Hematopoietic multipotent progenitor cell treated with erythropoietin and hydrocortisone succinate and interleukin-3 and kit ligand, for 17 days (in vitro differentiated cells): ENCODE data around the gene TUT4.

Source experiments
- DNase-seq: peaks from one replicate; pipeline ENCODE4 v3.0.0-alpha.2; 2015; ENCODE audit warnings: low spot score

The TUT4 gene

GRCh38 chr1:52460694-52461093 lies 92.2 kb downstream of the TUT4 start:
- no peak for DNase-seq

- DNase-seq, result no peak
These were observed 97.2 kb downstream of the TUT4 start for GRCh38 chr1:52455686-52456085.

- DNase-seq, result no peak
These were observed 98.1 kb downstream of the TUT4 start for GRCh38 chr1:52454779-52455178.

GRCh38 chr1:52454127-52454526 lies 98.8 kb downstream of the TUT4 start:
- DNase-seq, result no peak

- DNase-seq, result no peak
These were observed 108.4 kb downstream of the TUT4 start for GRCh38 chr1:52444463-52444862.

- no peak for DNase-seq
These were observed 112.9 kb downstream of the TUT4 start for GRCh38 chr1:52439976-52440375.

- no peak for DNase-seq
These were observed 116.1 kb downstream of the TUT4 start for GRCh38 chr1:52436817-52437216.

GRCh38 chr1:52435650-52436049 lies 117.2 kb downstream of the TUT4 start:
- no peak for DNase-seq

GRCh38 chr1:52435211-52435610 lies 117.7 kb downstream of the TUT4 start:
- DNase-seq, result no peak

- DNase-seq, result no peak
These were observed 120.1 kb downstream of the TUT4 start for GRCh38 chr1:52432807-52433206.

GRCh38 chr1:52427152-52427551 lies 125.7 kb downstream of the TUT4 start:
- no peak for DNase-seq

- DNase-seq, result no peak
These were observed 126.5 kb downstream of the TUT4 start for GRCh38 chr1:52426371-52426770.

GRCh38 chr1:52424813-52425212 lies 128.1 kb downstream of the TUT4 start:
- DNase-seq, result no peak

- DNase-seq, result no peak
These were observed 128.7 kb downstream of the TUT4 start for GRCh38 chr1:52424231-52424636.

GRCh38 chr1:52423771-52424170 lies 129.1 kb downstream of the TUT4 start:
- DNase-seq, result no peak

GRCh38 chr1:52423055-52423454 lies 129.8 kb downstream of the TUT4 start:
- DNase-seq, result no peak

- no peak for DNase-seq
These were observed 132.2 kb downstream of the TUT4 start for GRCh38 chr1:52420713-52421112.

- no peak for DNase-seq
These were observed 136.1 kb downstream of the TUT4 start for GRCh38 chr1:52416811-52417210.

- no peak for DNase-seq
These were observed 137.9 kb downstream of the TUT4 start for GRCh38 chr1:52414942-52415341.

- DNase-seq, result no peak
These were observed 139.4 kb downstream of the TUT4 start for GRCh38 chr1:52413410-52413989.

GRCh38 chr1:52404975-52405338 lies 147.9 kb downstream of the TUT4 start:
- no peak for DNase-seq

- DNase-seq, result peak; percentile 96
These were observed 148.5 kb downstream of the TUT4 start, which contains the start of the genes ORC1 and PRPF38A for GRCh38 chr1:52404116-52404974. Gene ORC1, minus strand, starts transcription at chr1:52404423. Its CDS starts 2,200 bp downstream, at chr1:52402223. Gene PRPF38A, plus strand, starts transcription at chr1:52404602. Its CDS starts 148 bp downstream, at chr1:52404750.

GRCh38 chr1:52403566-52404115 lies 149.3 kb downstream of the TUT4 start:
- DNase-seq, result peak; percentile 75
